ENCODE results near the gene PYDC2. TPM values are rescaled to one million over a fixed set of nuclear protein-coding genes. Genes with fewer than 3 reads are reported as not detected.

Gene PYDC2
- polyA plus RNA-seq, 1 of the 3 experiments (the other 2 are of a cell fraction) = not detected

DNA sequence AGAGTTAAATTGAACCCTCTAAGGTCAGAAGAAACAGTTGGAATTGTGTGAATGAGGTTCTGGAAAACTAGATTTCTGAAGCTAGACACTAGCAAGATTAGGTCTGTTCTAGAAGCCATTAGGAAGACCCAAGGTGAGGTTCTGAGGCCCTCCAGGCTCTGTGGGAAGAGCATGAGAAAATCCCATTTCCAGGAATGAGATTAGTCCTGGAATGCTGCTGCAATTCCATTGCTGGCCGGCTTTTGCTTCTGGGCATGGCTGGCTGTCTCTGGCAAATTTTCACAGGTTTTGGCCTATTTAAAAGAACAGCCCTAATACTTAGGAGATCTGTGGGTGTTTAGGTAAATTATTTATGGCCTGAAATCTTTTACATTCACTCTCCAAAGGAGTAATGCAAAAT, 26.9 kb upstream of the PYDC2 start:
- Histone ChIP-seq H3K9me3 (no peaks in the 10 kb centered on the region), H3K27me3 (ENCODE audit: insufficient read depth) (no peaks in the 10 kb centered on the region), H3K4me2 (no peak overlapping the region), H3K27ac (ENCODE audit: low read depth in 2 of 2, low read length in 1 of 2) (no peak overlapping the region), H3K9ac (no peak overlapping the region), H3K9me2 (no peaks in the 10 kb centered on the region), H3K36me3 (replicated peaks in 1 of 2; ENCODE audit: control insufficient read depth in 1 of 2, insufficient read depth in 2 of 2, low read length in 1 of 2) (peaks cover 0 to 4% of the 10 kb centered on the region in 2 experiments), H3F3A (replicated peaks; ENCODE audit: insufficient read depth) (no peaks in the 10 kb centered on the region), H4K20me1 (ENCODE audit: insufficient read depth) (no peaks in the 10 kb centered on the region), H3K4me1 (ENCODE audit: control insufficient read depth in 1 of 2, insufficient read depth in 2 of 2, low read depth in 1 of 2, low read length in 1 of 2) (no peaks in the 10 kb centered on the region), H3K79me2 (ENCODE audit: insufficient read depth) (no peaks in the 10 kb centered on the region), H3K4me3 (ENCODE audit: low read depth in 2 of 2, low read length in 1 of 2) (no peak overlapping the region), H2AFZ (ENCODE audit: low read depth) (no peak overlapping the region)
- TF ChIP-seq FOXJ3 (CRISPR knock-in tag; IDR thresholded peaks at IDR 0.05) (no peak), MXI1 (IDR thresholded peaks at IDR 0.05; ENCODE audit: low read depth, low read length) (no peak), RCOR1 (IDR thresholded peaks at IDR 0.05; ENCODE audit: low read length) (no peak), NRF1 (IDR thresholded peaks at IDR 0.05; ENCODE audit: low read depth, low read length) (no peak), TEAD4 (IDR thresholded peaks at IDR 0.05; ENCODE audit: borderline replicate concordance, insufficient read depth) (no peak), GATA2 (CRISPR knock-in tag; IDR thresholded peaks at IDR 0.05) (no peak), EP300 (IDR thresholded peaks at IDR 0.05; ENCODE audit: borderline replicate concordance in 1 of 2, low read depth in 1 of 2, low read length in 1 of 2) (no peak), RFX5 (IDR thresholded peaks at IDR 0.05; ENCODE audit: low read length) (no peak), USF2 (IDR thresholded peaks at IDR 0.05; ENCODE audit: borderline replicate concordance, low read depth, low read length) (no peak), TCF12 (IDR thresholded peaks at IDR 0.05) (no peak), REST (IDR thresholded peaks at IDR 0.05; ENCODE audit: low read depth, low read length) (no peak), EZH2phosphoT487 (IDR thresholded peaks at IDR 0.05; ENCODE audit: borderline replicate concordance, low read depth) (no peak), SIN3A (IDR thresholded peaks at IDR 0.05; ENCODE audit: borderline replicate concordance, low read depth, low read length) (no peak)
- TF ChIP-seq, protein P1, sequence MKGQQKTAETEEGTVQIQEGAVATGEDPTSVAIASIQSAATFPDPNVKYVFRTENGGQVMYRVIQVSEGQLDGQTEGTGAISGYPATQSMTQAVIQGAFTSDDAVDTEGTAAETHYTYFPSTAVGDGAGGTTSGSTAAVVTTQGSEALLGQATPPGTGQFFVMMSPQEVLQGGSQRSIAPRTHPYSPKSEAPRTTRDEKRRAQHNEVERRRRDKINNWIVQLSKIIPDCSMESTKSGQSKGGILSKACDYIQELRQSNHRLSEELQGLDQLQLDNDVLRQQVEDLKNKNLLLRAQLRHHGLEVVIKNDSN (IDR thresholded peaks at IDR 0.05; ENCODE audit: borderline replicate concordance, low read depth) = no peak
- CTCF ChIA-PET = no interaction called here
- 33% methylated on average over 1 of the region's 1 CpG for WGBS (ENCODE audit: low lambda C conversion rate)
- DNase-seq = no peak
- POLR2A ChIA-PET = no interaction called here
